RKO (cell line): ENCODE measurements around the gene UQCRC1.
A peak's percentile ranks its signal among the peaks of the same experiment; 100 is the strongest.

Experiments
- DNase-seq: peaks from one replicate; pipeline ENCODE4 v3.0.0-alpha.2; 2016; ENCODE audit warnings: low spot score

Gene UQCRC1

GRCh38 chr3:48633256-48633655, 23.8 kb upstream of the UQCRC1 start:
- DNase-seq: no peak

GRCh38 chr3:48631516-48632448, 22.3 kb upstream of the UQCRC1 start:
- DNase-seq: no peak

- DNase-seq: no peak
Observed at GRCh38 chr3:48630833-48631232, 21.4 kb upstream of the UQCRC1 start.

GRCh38 chr3:48630407-48630806, 21.0 kb upstream of the UQCRC1 start:
- no peak for DNase-seq

GRCh38 chr3:48629894-48630293, 20.4 kb upstream of the UQCRC1 start:
- no peak for DNase-seq

GRCh38 chr3:48628277-48629017, 19.0 kb upstream of the UQCRC1 start:
- no peak for DNase-seq

GRCh38 chr3:48625600-48625999, 16.2 kb upstream of the UQCRC1 start:
- no peak for DNase-seq

- DNase-seq: no peak
Observed at GRCh38 chr3:48624767-48625166, 15.3 kb upstream of the UQCRC1 start.

- DNase-seq: no peak
Observed at GRCh38 chr3:48623851-48624547, 14.6 kb upstream of the UQCRC1 start.

- no peak for DNase-seq
Observed at GRCh38 chr3:48621461-48621869, 12.0 kb upstream of the UQCRC1 start, which contains the start of gene TMEM89. TSS of gene TMEM89 (minus strand) at chr3:48621769. CDS start at chr3:48621756, 13 bp downstream.

- DNase-seq: no peak
Observed at GRCh38 chr3:48619541-48620524, 10.4 kb upstream of the UQCRC1 start.

- no peak for DNase-seq
Observed at GRCh38 chr3:48617559-48617958, 8.1 kb upstream of the UQCRC1 start.

GRCh38 chr3:48614044-48614443, 4.6 kb upstream of the UQCRC1 start:
- peak; percentile 40 for DNase-seq

GRCh38 chr3:48612309-48612708, 2.9 kb upstream of the UQCRC1 start:
- DNase-seq: no peak

GRCh38 chr3:48607519-48607918, 1.9 kb downstream of the UQCRC1 start:
- DNase-seq: peak; percentile 27

- DNase-seq: no peak
Observed at GRCh38 chr3:48601622-48601994, 7.8 kb downstream of the UQCRC1 start.

GRCh38 chr3:48600711-48601621, 8.5 kb downstream of the UQCRC1 start:
- no peak for DNase-seq

- DNase-seq: no peak
Observed at GRCh38 chr3:48599509-48600285, 9.7 kb downstream of the UQCRC1 start.

GRCh38 chr3:48599077-48599501, 10.4 kb downstream of the UQCRC1 start:
- no peak for DNase-seq
